ENCODE data around the gene OR2T11.
"Not testable (repeated sequence)": the region's sequence is repeated elsewhere in the genome, so short reads cannot be mapped to it uniquely, and the experiment has no call there.

The OR2T11 gene

GRCh38 chr1:248640906-248641305 is 6.0 kb upstream of the OR2T11 start:
- not testable (repeated sequence) for H3K36me3 ChIP-seq (ENCODE audit: control insufficient read depth in 2 of 2, insufficient read depth in 2 of 2, low read length in 2 of 2); H3K27me3 ChIP-seq (ENCODE audit: control insufficient read depth in 1 of 2, insufficient read depth in 2 of 2, low read length in 2 of 2); H3K9ac ChIP-seq (ENCODE audit: low read length in 2 of 2); H3K4me1 ChIP-seq (ENCODE audit: control insufficient read depth, insufficient read depth, low read length); H3K4me3 ChIP-seq (ENCODE audit: low read length in 2 of 2); H3K9me3 ChIP-seq (ENCODE audit: control insufficient read depth in 2 of 2, low read length in 2 of 2); H3K27ac ChIP-seq (ENCODE audit: low read length)

GRCh38 chr1:248639652-248640051 is 4.8 kb upstream of the OR2T11 start:
- not testable (repeated sequence) for H3K9ac ChIP-seq (ENCODE audit: low read length in 2 of 2); H3K4me3 ChIP-seq (ENCODE audit: low read length in 2 of 2); H3K27me3 ChIP-seq (ENCODE audit: control insufficient read depth in 1 of 2, insufficient read depth in 2 of 2, low read length in 2 of 2); H3K36me3 ChIP-seq (ENCODE audit: control insufficient read depth in 2 of 2, insufficient read depth in 2 of 2, low read length in 2 of 2); H3K27ac ChIP-seq (ENCODE audit: low read length); H3K4me1 ChIP-seq (ENCODE audit: control insufficient read depth, insufficient read depth, low read length); H3K9me3 ChIP-seq (ENCODE audit: control insufficient read depth in 2 of 2, low read length in 2 of 2)

- not testable (repeated sequence) for H3K9me3 ChIP-seq (ENCODE audit: control insufficient read depth in 2 of 2, low read length in 2 of 2); H3K4me1 ChIP-seq (ENCODE audit: control insufficient read depth, insufficient read depth, low read length); H3K4me3 ChIP-seq (ENCODE audit: low read length in 2 of 2); H3K36me3 ChIP-seq (ENCODE audit: control insufficient read depth in 2 of 2, insufficient read depth in 2 of 2, low read length in 2 of 2); H3K27me3 ChIP-seq (ENCODE audit: control insufficient read depth in 1 of 2, insufficient read depth in 2 of 2, low read length in 2 of 2); H3K27ac ChIP-seq (ENCODE audit: low read length); H3K9ac ChIP-seq (ENCODE audit: low read length in 2 of 2)
These were observed 1.7 kb upstream of the OR2T11 start for GRCh38 chr1:248636612-248637011.

GRCh38 chr1:248631354-248632008 is 3.4 kb downstream of the OR2T11 start:
- no peak overlapping the region for H3K4me3 ChIP-seq (ENCODE audit: low read length in 2 of 2)
- H3K27ac ChIP-seq (ENCODE audit: low read length), result no peak overlapping the region
- no peaks in the 10 kb centered on the region for H3K9me3 ChIP-seq (ENCODE audit: control insufficient read depth in 2 of 2, low read length in 2 of 2)
- no peaks in the 10 kb centered on the region for H3K4me1 ChIP-seq (ENCODE audit: control insufficient read depth, insufficient read depth, low read length)
- H3K27me3 ChIP-seq (ENCODE audit: control insufficient read depth in 1 of 2, insufficient read depth in 2 of 2, low read length in 2 of 2), result no peaks in the 10 kb centered on the region
- no peaks in the 10 kb centered on the region for H3K36me3 ChIP-seq (ENCODE audit: control insufficient read depth in 2 of 2, insufficient read depth in 2 of 2, low read length in 2 of 2)
- no peak overlapping the region for H3K9ac ChIP-seq (ENCODE audit: low read length in 2 of 2)

- no peaks in the 10 kb centered on the region for H3K27me3 ChIP-seq (ENCODE audit: control insufficient read depth in 1 of 2, insufficient read depth in 2 of 2, low read length in 2 of 2)
- no peak overlapping the region for H3K4me3 ChIP-seq (ENCODE audit: low read length in 2 of 2)
- no peak overlapping the region for H3K9ac ChIP-seq (ENCODE audit: low read length in 2 of 2)
- H3K4me1 ChIP-seq (ENCODE audit: control insufficient read depth, insufficient read depth, low read length), result no peaks in the 10 kb centered on the region
- no peak overlapping the region for H3K27ac ChIP-seq (ENCODE audit: low read length)
- no peaks in the 10 kb centered on the region for H3K36me3 ChIP-seq (ENCODE audit: control insufficient read depth in 2 of 2, insufficient read depth in 2 of 2, low read length in 2 of 2)
- no peaks in the 10 kb centered on the region for H3K9me3 ChIP-seq (ENCODE audit: control insufficient read depth in 2 of 2, low read length in 2 of 2)
These were observed 4.3 kb downstream of the OR2T11 start for GRCh38 chr1:248630551-248630950.

- Histone ChIP-seq H3K36me3 (ENCODE audit: control insufficient read depth in 2 of 2, insufficient read depth in 2 of 2, low read length in 2 of 2) (no peaks in the 10 kb centered on the region), H3K9ac (ENCODE audit: low read length in 2 of 2) (no peak overlapping the region), H3K9me3 (ENCODE audit: control insufficient read depth in 2 of 2, low read length in 2 of 2) (no peaks in the 10 kb centered on the region), H3K4me3 (ENCODE audit: low read length in 2 of 2) (no peak overlapping the region), H3K4me1 (ENCODE audit: control insufficient read depth, insufficient read depth, low read length) (no peaks in the 10 kb centered on the region), H3K27me3 (ENCODE audit: control insufficient read depth in 1 of 2, insufficient read depth in 2 of 2, low read length in 2 of 2) (no peaks in the 10 kb centered on the region), H3K27ac (ENCODE audit: low read length) (no peak overlapping the region)
These were observed 6.7 kb downstream of the OR2T11 start for GRCh38 chr1:248627971-248628844.

GRCh38 chr1:248625971-248626370 is 8.9 kb downstream of the OR2T11 start:
- Histone ChIP-seq H3K36me3 (ENCODE audit: control insufficient read depth in 2 of 2, insufficient read depth in 2 of 2, low read length in 2 of 2) (no peaks in the 10 kb centered on the region), H3K9ac (ENCODE audit: low read length in 2 of 2) (no peak overlapping the region), H3K27ac (ENCODE audit: low read length) (no peak overlapping the region), H3K27me3 (ENCODE audit: control insufficient read depth in 1 of 2, insufficient read depth in 2 of 2, low read length in 2 of 2) (no peaks in the 10 kb centered on the region), H3K4me1 (ENCODE audit: control insufficient read depth, insufficient read depth, low read length) (no peaks in the 10 kb centered on the region), H3K9me3 (ENCODE audit: control insufficient read depth in 2 of 2, low read length in 2 of 2) (no peaks in the 10 kb centered on the region), H3K4me3 (ENCODE audit: low read length in 2 of 2) (no peak overlapping the region)

- Histone ChIP-seq H3K4me3 (ENCODE audit: low read length in 2 of 2) (no peak overlapping the region), H3K36me3 (ENCODE audit: control insufficient read depth in 2 of 2, insufficient read depth in 2 of 2, low read length in 2 of 2) (no peaks in the 10 kb centered on the region), H3K9ac (ENCODE audit: low read length in 2 of 2) (no peak overlapping the region), H3K4me1 (ENCODE audit: control insufficient read depth, insufficient read depth, low read length) (no peaks in the 10 kb centered on the region), H3K9me3 (ENCODE audit: control insufficient read depth in 2 of 2, low read length in 2 of 2) (no peaks in the 10 kb centered on the region), H3K27me3 (ENCODE audit: control insufficient read depth in 1 of 2, insufficient read depth in 2 of 2, low read length in 2 of 2) (no peaks in the 10 kb centered on the region), H3K27ac (ENCODE audit: low read length) (no peak overlapping the region)
These were observed 9.7 kb downstream of the OR2T11 start for GRCh38 chr1:248625166-248625565.

- Histone ChIP-seq H3K9me3 (ENCODE audit: control insufficient read depth in 2 of 2, low read length in 2 of 2) (no peaks in the 10 kb centered on the region), H3K36me3 (ENCODE audit: control insufficient read depth in 2 of 2, insufficient read depth in 2 of 2, low read length in 2 of 2) (no peaks in the 10 kb centered on the region), H3K4me3 (ENCODE audit: low read length in 2 of 2) (no peak overlapping the region), H3K9ac (ENCODE audit: low read length in 2 of 2) (no peak overlapping the region), H3K27me3 (ENCODE audit: control insufficient read depth in 1 of 2, insufficient read depth in 2 of 2, low read length in 2 of 2) (no peaks in the 10 kb centered on the region), H3K27ac (ENCODE audit: low read length) (no peak overlapping the region), H3K4me1 (ENCODE audit: control insufficient read depth, insufficient read depth, low read length) (no peaks in the 10 kb centered on the region)
These were observed 12.3 kb downstream of the OR2T11 start for GRCh38 chr1:248622570-248623001.

- Histone ChIP-seq H3K4me3 (ENCODE audit: low read length in 2 of 2) (no peak overlapping the region), H3K9ac (ENCODE audit: low read length in 2 of 2) (no peak overlapping the region), H3K27me3 (ENCODE audit: control insufficient read depth in 1 of 2, insufficient read depth in 2 of 2, low read length in 2 of 2) (no peaks in the 10 kb centered on the region), H3K9me3 (ENCODE audit: control insufficient read depth in 2 of 2, low read length in 2 of 2) (no peaks in the 10 kb centered on the region), H3K4me1 (ENCODE audit: control insufficient read depth, insufficient read depth, low read length) (no peaks in the 10 kb centered on the region), H3K36me3 (ENCODE audit: control insufficient read depth in 2 of 2, insufficient read depth in 2 of 2, low read length in 2 of 2) (no peaks in the 10 kb centered on the region), H3K27ac (ENCODE audit: low read length) (no peak overlapping the region)
These were observed 13.1 kb downstream of the OR2T11 start for GRCh38 chr1:248621770-248622169.

- H3K4me1 ChIP-seq (ENCODE audit: control insufficient read depth, insufficient read depth, low read length), result no peaks in the 10 kb centered on the region
- H3K27ac ChIP-seq (ENCODE audit: low read length), result no peak overlapping the region
- no peaks in the 10 kb centered on the region for H3K9me3 ChIP-seq (ENCODE audit: control insufficient read depth in 2 of 2, low read length in 2 of 2)
- H3K36me3 ChIP-seq (ENCODE audit: control insufficient read depth in 2 of 2, insufficient read depth in 2 of 2, low read length in 2 of 2), result no peaks in the 10 kb centered on the region
- H3K9ac ChIP-seq (ENCODE audit: low read length in 2 of 2), result no peak overlapping the region
- no peaks in the 10 kb centered on the region for H3K27me3 ChIP-seq (ENCODE audit: control insufficient read depth in 1 of 2, insufficient read depth in 2 of 2, low read length in 2 of 2)
- H3K4me3 ChIP-seq (ENCODE audit: low read length in 2 of 2), result no peak overlapping the region
These were observed 16.0 kb downstream of the OR2T11 start for GRCh38 chr1:248618878-248619277.

Data from stomach smooth muscle (tissue), 2 donors.